ENCODE data around the gene HDAC11.

- TF ChIP-seq EZH2 (IDR thresholded peaks at IDR 0.05; ENCODE audit: low read length) (no peak), CTCF (optimal IDR thresholded peaks at IDR 0.05 in 1 of 3, IDR thresholded peaks at IDR 0.05 in 1 of 3, conservative IDR thresholded peaks at IDR 0.05 in 1 of 3; ENCODE audit: extremely low read depth in 1 of 3, insufficient read depth in 2 of 3, low read length in 3 of 3) (no peak)
Measured at GRCh38 chr3:13509059-13509815, 29.1 kb downstream of the HDAC11 start.
